ENCODE data around the gene CDH23.

Gene CDH23

DNA sequence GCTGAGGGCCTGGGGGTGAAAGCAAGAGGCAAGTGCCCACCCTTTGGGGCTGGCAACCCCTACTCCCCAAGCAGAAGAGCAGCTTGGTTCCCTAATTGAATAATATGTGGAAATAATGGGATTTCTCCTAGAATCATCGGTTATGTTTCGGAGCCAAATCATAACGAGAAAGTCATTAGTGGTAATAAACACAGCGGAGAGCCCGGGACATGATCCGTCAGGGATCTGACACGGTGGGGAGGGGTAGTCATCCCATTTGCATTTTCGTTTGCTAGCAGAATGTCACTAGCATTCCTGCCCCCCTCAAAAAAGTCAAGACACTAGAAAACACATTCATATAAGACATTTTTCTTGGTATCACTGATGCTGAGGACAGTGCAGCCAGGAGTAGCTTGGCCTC is 140.4 kb downstream of the CDH23 start:
- TF ChIP-seq, protein P1, sequence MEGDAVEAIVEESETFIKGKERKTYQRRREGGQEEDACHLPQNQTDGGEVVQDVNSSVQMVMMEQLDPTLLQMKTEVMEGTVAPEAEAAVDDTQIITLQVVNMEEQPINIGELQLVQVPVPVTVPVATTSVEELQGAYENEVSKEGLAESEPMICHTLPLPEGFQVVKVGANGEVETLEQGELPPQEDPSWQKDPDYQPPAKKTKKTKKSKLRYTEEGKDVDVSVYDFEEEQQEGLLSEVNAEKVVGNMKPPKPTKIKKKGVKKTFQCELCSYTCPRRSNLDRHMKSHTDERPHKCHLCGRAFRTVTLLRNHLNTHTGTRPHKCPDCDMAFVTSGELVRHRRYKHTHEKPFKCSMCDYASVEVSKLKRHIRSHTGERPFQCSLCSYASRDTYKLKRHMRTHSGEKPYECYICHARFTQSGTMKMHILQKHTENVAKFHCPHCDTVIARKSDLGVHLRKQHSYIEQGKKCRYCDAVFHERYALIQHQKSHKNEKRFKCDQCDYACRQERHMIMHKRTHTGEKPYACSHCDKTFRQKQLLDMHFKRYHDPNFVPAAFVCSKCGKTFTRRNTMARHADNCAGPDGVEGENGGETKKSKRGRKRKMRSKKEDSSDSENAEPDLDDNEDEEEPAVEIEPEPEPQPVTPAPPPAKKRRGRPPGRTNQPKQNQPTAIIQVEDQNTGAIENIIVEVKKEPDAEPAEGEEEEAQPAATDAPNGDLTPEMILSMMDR (conservative IDR thresholded peaks at IDR 0.05; ENCODE audit: low read depth, low read length), result no peak
- no peak for DNase-seq (ENCODE audit: low read depth)
- H3K4me3 ChIP-seq (ENCODE audit: low read length), result no peak overlapping the region

DNA sequence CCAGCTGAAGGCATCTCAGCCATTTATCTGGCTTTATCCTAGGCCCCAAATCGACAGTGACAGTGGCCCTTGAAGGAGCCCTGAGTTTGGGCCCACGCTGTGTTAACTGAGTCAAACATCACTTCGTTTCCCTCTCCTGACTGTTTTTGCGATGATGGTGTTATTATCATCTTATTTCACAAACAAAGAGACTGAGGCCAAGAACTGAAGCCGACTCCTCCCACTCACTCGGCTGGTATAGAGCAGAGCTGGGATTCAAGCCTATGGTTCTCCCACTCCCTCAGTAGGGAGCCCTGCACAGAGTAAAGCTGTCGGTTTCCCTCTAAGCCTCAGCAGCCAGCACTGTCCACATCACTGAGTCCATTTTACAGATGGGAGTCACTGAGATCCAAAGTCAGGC is 141.0 kb downstream of the CDH23 start:
- H3K4me3 ChIP-seq (ENCODE audit: low read length), result no peak overlapping the region
- TF ChIP-seq, protein P1 (conservative IDR thresholded peaks at IDR 0.05; ENCODE audit: low read depth, low read length), result no peak
- no peak for DNase-seq (ENCODE audit: low read depth)

GRCh38 chr10:71538608-71539260 is 142.0 kb downstream of the CDH23 start:
- no peak for DNase-seq (ENCODE audit: low read depth)
- TF ChIP-seq, protein P1 (conservative IDR thresholded peaks at IDR 0.05; ENCODE audit: low read depth, low read length), result no peak
- H3K4me3 ChIP-seq (ENCODE audit: low read length), result no peak overlapping the region

- DNase-seq (ENCODE audit: low read depth), result no peak
- no peak overlapping the region for H3K4me3 ChIP-seq (ENCODE audit: low read length)
- TF ChIP-seq, protein P1 (conservative IDR thresholded peaks at IDR 0.05; ENCODE audit: low read depth, low read length), result no peak
These were observed 142.9 kb downstream of the CDH23 start for GRCh38 chr10:71539442-71540118.

DNA sequence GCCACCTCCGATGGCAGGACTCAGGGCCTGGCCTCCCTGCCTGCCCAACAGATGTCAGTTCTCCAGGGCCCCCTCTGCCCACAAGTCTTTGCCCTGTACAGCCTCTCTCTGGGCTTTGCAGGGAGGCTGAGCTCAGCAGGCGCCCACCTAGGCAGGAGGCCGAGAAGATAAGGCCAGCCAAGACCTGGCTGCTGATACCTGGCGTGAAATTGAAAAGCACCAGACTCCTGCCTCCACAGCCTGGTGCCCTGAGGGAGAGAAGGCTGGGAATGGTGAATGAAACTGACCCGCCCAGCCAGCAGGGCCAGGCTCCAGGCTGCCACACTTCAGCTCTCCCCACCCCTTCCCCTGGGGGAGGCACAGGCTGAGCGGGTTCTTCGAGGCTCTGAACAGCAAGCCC is 145.8 kb downstream of the CDH23 start:
- DNase-seq (ENCODE audit: low read depth), result no peak
- TF ChIP-seq, protein P1 (conservative IDR thresholded peaks at IDR 0.05; ENCODE audit: low read depth, low read length), result no peak
- H3K4me3 ChIP-seq (ENCODE audit: low read length), result no peak overlapping the region

DNA sequence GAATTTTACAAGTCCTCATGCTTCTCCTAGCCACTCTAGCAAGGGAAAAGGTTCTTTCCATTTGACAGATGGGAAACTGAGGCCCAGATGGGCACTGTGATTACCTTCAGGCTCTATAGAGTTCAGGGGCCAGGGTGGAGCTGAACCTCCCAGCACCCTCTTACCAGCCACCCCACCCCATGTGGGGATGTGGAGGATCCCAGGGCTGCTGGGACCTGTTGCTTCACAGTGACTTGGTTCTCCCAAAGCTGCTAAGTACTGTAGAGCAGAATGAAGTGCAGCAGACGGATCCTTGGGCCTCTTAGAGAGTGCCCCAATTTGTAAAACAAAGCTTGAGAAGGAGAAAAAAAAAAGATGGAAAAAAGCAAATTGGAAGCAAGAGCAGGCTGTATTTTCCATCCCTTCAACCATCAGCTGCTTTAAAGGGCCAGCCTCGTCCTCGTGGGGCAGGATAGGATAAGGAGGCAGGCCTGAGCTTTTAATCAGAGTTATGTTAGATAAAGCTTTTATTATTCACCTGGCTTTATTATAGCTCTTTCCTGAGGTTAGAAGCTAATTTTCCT is 147.0 kb downstream of the CDH23 start:
- no peak for DNase-seq (ENCODE audit: low read depth)
- TF ChIP-seq, protein P1 (conservative IDR thresholded peaks at IDR 0.05; ENCODE audit: low read depth, low read length), result no peak

DNA sequence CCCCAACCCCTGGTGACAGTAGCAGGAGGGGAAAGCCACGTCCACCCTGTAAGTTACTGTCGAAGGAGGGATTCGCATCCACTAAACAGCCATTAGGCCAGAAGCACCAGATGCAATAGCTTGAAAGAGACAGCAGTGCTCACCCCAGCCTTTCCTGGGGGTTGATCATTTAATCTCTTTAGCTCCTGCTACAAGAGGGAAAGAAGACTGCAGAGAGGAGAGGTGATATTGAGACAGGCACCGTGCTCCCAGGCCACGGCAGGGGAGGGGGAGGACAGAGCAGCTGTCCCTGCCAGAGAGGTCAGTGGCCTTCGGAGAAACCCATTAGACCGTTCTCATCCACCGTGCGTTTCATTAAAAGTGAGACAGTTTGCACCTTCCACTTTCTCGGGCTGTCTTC is 148.3 kb downstream of the CDH23 start:
- no peak overlapping the region for H3K4me3 ChIP-seq (ENCODE audit: low read length)
- TF ChIP-seq, protein P1 (conservative IDR thresholded peaks at IDR 0.05; ENCODE audit: low read depth, low read length), result no peak
- DNase-seq (ENCODE audit: low read depth), result no peak

More for the DNA sequence above, 147.0 kb downstream of the CDH23 start:
- H3K4me3 ChIP-seq (ENCODE audit: low read length), result no peak overlapping the region

Data from retinal pigment epithelial cell (primary cell).